ENCODE data around the gene EEPD1. TPM values are rescaled to one million over a fixed set of nuclear protein-coding genes. Genes with fewer than 3 reads are reported as not detected.
"Not testable (repeated sequence)": the region's sequence is repeated elsewhere in the genome, so short reads cannot be mapped to it uniquely, and the experiment has no call there.

The EEPD1 gene
- total RNA-seq, 1 donor from 2014 or later = 8.7 TPM

DNA sequence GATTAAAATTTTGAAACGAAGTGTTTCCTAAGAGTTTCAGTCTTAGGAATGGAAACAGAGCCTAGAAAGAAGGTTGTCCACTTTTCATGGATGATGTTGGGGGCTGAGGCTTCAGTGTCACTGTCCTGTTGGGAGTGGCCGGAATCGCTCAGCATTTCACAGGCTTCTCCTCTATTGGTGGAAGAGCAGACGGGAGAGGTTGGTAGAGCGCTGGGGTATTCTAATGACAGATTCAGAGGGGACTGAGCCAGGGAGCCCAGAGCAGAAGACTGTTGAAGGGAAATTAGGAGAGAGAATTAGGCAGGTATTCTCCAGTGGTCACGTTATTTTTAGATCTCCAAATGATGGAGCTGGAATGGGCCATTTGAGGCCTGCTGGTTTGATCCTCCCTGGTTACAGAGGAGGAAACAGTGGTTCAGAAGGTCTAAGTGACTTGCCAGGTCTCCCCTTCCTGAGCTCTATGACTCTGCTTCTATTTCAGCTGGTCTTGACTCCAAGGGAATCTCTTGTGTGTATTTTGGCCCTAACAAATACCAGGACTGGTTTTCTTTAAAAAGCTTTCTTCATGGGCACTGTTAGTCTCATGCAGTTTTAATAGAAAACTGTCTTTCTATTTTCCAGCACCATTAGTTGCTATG is 35.7 kb upstream of the EEPD1 start:
- DNase-seq (ENCODE audit: low read depth) = no peak
- TF ChIP-seq, protein P1, sequence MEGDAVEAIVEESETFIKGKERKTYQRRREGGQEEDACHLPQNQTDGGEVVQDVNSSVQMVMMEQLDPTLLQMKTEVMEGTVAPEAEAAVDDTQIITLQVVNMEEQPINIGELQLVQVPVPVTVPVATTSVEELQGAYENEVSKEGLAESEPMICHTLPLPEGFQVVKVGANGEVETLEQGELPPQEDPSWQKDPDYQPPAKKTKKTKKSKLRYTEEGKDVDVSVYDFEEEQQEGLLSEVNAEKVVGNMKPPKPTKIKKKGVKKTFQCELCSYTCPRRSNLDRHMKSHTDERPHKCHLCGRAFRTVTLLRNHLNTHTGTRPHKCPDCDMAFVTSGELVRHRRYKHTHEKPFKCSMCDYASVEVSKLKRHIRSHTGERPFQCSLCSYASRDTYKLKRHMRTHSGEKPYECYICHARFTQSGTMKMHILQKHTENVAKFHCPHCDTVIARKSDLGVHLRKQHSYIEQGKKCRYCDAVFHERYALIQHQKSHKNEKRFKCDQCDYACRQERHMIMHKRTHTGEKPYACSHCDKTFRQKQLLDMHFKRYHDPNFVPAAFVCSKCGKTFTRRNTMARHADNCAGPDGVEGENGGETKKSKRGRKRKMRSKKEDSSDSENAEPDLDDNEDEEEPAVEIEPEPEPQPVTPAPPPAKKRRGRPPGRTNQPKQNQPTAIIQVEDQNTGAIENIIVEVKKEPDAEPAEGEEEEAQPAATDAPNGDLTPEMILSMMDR (IDR thresholded peaks at IDR 0.05; ENCODE audit: insufficient read depth, low read length, poor library complexity, severe bottlenecking) = no peak

DNA sequence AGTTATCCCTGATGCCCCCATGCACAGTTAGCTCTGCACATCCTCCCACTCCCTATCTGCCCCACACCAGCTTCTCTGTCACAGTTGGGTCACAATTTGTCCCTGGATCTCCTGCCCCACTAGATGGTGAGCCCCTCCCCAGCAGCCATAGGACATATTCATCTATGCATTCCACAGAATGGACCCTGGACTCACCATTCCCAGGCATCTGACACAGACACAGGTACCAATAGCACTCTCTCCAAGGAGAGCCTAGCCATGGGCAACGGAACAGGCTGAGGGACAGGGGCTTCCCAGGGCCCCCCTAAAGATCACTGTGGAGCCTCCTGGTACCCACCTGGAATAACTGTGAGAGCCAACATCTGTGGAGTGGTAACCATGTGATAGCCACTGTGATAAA is 34.7 kb upstream of the EEPD1 start:
- H3K27me3 ChIP-seq (ENCODE audit: control insufficient read depth, insufficient read depth, low read length) = no peaks in the 10 kb centered on the region
- TF ChIP-seq, protein P1 (IDR thresholded peaks at IDR 0.05; ENCODE audit: insufficient read depth, low read length, poor library complexity, severe bottlenecking) = no peak
- no peaks in the 10 kb centered on the region for H3K36me3 ChIP-seq (ENCODE audit: control insufficient read depth, insufficient read depth, low read length)
- DNase-seq (ENCODE audit: low read depth) = no peak
- H3K4me3 ChIP-seq (ENCODE audit: low read depth, low read length) = no peak overlapping the region

More for the DNA sequence above, 35.7 kb upstream of the EEPD1 start:
- H3K27me3 ChIP-seq (ENCODE audit: control insufficient read depth, insufficient read depth, low read length) = no peaks in the 10 kb centered on the region
- no peaks in the 10 kb centered on the region for H3K36me3 ChIP-seq (ENCODE audit: control insufficient read depth, insufficient read depth, low read length)
- H3K4me3 ChIP-seq (ENCODE audit: low read depth, low read length) = no peak overlapping the region

DNA sequence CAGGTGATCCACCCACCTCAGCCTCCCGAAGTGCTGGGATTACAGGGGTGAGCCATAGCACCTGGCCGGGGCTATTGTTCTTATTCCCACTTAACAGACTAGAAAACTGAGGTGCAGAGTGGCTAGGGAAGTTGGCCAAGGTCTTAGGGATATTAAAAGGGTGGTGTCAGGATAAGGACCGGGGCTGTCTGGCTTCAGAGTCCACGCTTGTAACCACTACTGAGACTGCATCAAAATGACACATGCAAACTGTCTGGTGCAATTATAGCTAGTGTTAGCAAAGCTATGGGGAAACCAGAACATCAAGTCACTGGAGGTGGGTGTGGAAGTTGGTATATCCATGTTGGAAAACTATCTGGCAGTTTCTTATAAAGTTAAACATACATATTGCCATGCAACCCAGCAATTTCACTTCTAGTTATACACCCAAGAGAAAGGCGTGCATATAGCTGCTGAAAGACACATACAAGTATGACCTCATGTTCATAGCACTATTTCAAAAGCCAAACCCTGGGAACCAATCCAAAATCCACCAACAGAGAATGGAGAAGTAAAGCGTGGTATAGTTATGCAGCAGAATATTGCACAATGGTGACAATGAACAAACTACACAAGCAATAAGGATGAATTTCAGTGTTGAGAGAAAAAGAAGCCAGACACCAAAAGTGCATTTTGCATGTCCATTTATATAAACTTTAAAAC is 33.9 kb upstream of the EEPD1 start:
- no peaks in the 10 kb centered on the region for H3K27me3 ChIP-seq (ENCODE audit: control insufficient read depth, insufficient read depth, low read length)

DNA sequence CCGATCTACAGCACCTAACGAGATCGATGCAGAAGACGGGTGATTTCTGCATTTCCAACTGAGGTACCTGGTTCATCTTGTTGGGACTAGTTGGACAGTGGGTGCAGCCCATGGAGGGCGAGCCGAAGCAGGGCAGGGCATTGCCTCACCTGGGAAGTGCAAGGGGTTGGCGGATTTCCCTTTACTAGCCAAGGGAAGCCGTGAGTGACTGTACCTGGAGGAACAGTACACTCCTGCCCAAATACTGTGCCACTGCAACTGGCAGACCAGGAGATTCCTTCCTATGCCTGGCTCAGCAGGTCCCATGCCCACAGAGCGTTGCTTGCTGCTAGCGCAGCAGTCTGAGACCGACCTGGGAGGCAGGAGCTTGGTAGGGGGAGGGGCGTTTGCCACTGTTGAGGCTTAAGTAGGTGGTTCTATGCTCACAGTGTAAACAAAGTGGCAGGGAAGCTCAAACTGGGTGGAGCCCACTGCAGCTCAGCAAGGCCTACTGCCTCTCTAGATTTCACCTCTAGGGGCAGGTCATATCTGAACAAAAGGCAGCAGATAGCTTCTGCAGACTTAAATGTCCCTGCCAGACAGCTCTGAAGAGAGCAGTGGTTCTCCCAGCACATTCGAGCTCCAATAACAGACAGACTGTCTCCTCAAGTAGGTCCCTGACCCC is 32.9 kb upstream of the EEPD1 start:
- H3K27me3 ChIP-seq (ENCODE audit: control insufficient read depth, insufficient read depth, low read length); H3K4me3 ChIP-seq (ENCODE audit: low read depth, low read length); DNase-seq (ENCODE audit: low read depth); H3K36me3 ChIP-seq (ENCODE audit: control insufficient read depth, insufficient read depth, low read length): not testable (repeated sequence)

More for the DNA sequence above, 33.9 kb upstream of the EEPD1 start:
- Histone ChIP-seq H3K4me3 (ENCODE audit: low read depth, low read length) (no peak overlapping the region), H3K36me3 (ENCODE audit: control insufficient read depth, insufficient read depth, low read length) (no peaks in the 10 kb centered on the region)
- TF ChIP-seq, protein P1 (IDR thresholded peaks at IDR 0.05; ENCODE audit: insufficient read depth, low read length, poor library complexity, severe bottlenecking) = no peak
- no peak for DNase-seq (ENCODE audit: low read depth)

GRCh38 chr7:36125630-36126029 is 27.4 kb upstream of the EEPD1 start:
- not testable (repeated sequence) for H3K27me3 ChIP-seq (ENCODE audit: control insufficient read depth, insufficient read depth, low read length); H3K4me3 ChIP-seq (ENCODE audit: low read depth, low read length); H3K36me3 ChIP-seq (ENCODE audit: control insufficient read depth, insufficient read depth, low read length); DNase-seq (ENCODE audit: low read depth)

DNA sequence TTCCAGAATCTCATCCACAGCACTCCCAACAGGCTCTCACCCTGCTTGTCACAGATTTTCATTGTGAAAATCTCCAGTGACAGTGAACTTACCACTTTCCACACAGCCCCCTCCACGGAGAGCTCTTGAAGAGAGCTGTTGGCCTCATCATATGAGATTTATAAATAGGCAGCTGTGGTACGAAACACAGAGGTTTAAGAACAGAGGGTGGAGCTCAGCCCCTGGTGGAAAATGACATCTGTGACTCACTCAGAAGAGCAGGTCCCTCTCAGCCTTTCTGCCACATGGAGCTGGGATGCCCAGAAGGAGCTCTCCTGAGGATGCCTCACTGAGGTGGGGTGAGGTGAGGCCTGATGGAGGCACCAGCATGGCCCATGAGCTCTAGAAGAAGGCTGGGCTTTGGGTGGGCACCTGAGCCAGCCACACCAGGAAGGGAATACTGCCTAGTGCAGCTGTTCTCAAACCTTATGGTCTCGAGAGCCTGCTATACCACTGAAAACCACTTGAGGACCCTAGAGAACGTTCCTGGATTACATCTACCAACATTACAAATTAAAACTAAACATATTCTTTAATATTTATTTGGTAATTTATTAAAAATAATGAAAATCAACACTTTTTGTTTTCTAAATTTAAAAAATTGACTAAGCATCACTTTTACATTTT is 25.8 kb upstream of the EEPD1 start:
- no peaks in the 10 kb centered on the region for H3K36me3 ChIP-seq (ENCODE audit: control insufficient read depth, insufficient read depth, low read length)
- TF ChIP-seq, protein P1 (IDR thresholded peaks at IDR 0.05; ENCODE audit: insufficient read depth, low read length, poor library complexity, severe bottlenecking) = peak; percentile 21
- no peaks in the 10 kb centered on the region for H3K27me3 ChIP-seq (ENCODE audit: control insufficient read depth, insufficient read depth, low read length)
- no peak for DNase-seq (ENCODE audit: low read depth)
- H3K4me3 ChIP-seq (ENCODE audit: low read depth, low read length) = no peak overlapping the region
